ENCODE measurements around the gene STYXL2. TPM values are rescaled to one million over a fixed set of nuclear protein-coding genes. Genes with fewer than 3 reads are reported as not detected.

The STYXL2 gene
- total and polyA plus RNA-seq, 2 donors (not counting 3 experiments of a cell fraction or from before 2014, with no cell fraction given), result not detected

- POLR2A ChIA-PET, result no interaction called here
- no peaks in the 10 kb centered on the region for H3K9me1 ChIP-seq (replicated peaks; ENCODE audit: control insufficient read depth, extremely low read depth, insufficient read depth, low read length)
- DNase-seq (ENCODE audit: low read depth, low spot score), result no peak
- no peaks in the 10 kb centered on the region for H3K27me3 ChIP-seq (ENCODE audit: control insufficient read depth in 2 of 2, insufficient read depth in 2 of 2, low read length in 2 of 2)
- no peaks in the 10 kb centered on the region for H3K36me3 ChIP-seq (ENCODE audit: control insufficient read depth in 2 of 2, extremely low read depth in 1 of 2, insufficient read depth in 2 of 2, low read length in 2 of 2)
- H3K79me2 ChIP-seq (ENCODE audit: control insufficient read depth, insufficient read depth, low read length), result no peaks in the 10 kb centered on the region
- H3K9me3 ChIP-seq (replicated peaks; ENCODE audit: control insufficient read depth, insufficient read depth, low read length), result no peaks in the 10 kb centered on the region
- no peaks in the 10 kb centered on the region for H4K20me1 ChIP-seq (replicated peaks; ENCODE audit: control insufficient read depth, extremely low read depth, insufficient read depth, low read length)
- CTCF ChIA-PET, result interaction anchor here (1.7 kb wide), 1 partner anchor 454 kb away, joined by 4 read pairs; no protein-coding TSS in a partner anchor
- intact Hi-C loops (cut with micrococcal nuclease) (no loop called here), dilution Hi-C loops (cut with MboI; ENCODE audit: extremely low pct_ligation_motif_present, low sequenced_read_pairs) (no loop called here)
- no peak overlapping the region for H3K4me3 ChIP-seq (replicated peaks in 1 of 3; ENCODE audit: insufficient read depth in 1 of 3, low read depth in 1 of 3, low read length in 3 of 3)
- H3K4me1 ChIP-seq (ENCODE audit: control insufficient read depth, extremely low read depth, insufficient read depth, low read length), result no peaks in the 10 kb centered on the region
- no peak overlapping the region for H3K4me2 ChIP-seq (ENCODE audit: insufficient read depth, low read length)
- no peak for TF ChIP-seq FOS (IDR thresholded peaks at IDR 0.05; ENCODE audit: borderline replicate concordance, insufficient read depth, low read length)
- TF ChIP-seq MAX (IDR thresholded peaks at IDR 0.05; ENCODE audit: insufficient read depth, insufficient read length), result no peak
- no peak for TF ChIP-seq POLR2AphosphoS5 (IDR thresholded peaks at IDR 0.05; ENCODE audit: insufficient read depth, low read depth, low read length)
- no peak for TF ChIP-seq POLR2A (IDR thresholded peaks at IDR 0.05; ENCODE audit: low read depth, low read length)
- H2AFZ ChIP-seq (ENCODE audit: low read depth, low read length), result no peak overlapping the region
- no peak overlapping the region for H3K9ac ChIP-seq (replicated peaks; ENCODE audit: extremely low read depth, insufficient read depth, low read length)
- BruUV-seq (replicated peaks), result no TSS peak
- FAIRE-seq, result no peak
- no peak overlapping the region for H3K27ac ChIP-seq (ENCODE audit: insufficient read depth, low read depth, low read length)
Observed at GRCh38 chr1:167086033-167086432, 7.8 kb upstream of the STYXL2 start.

DNA sequence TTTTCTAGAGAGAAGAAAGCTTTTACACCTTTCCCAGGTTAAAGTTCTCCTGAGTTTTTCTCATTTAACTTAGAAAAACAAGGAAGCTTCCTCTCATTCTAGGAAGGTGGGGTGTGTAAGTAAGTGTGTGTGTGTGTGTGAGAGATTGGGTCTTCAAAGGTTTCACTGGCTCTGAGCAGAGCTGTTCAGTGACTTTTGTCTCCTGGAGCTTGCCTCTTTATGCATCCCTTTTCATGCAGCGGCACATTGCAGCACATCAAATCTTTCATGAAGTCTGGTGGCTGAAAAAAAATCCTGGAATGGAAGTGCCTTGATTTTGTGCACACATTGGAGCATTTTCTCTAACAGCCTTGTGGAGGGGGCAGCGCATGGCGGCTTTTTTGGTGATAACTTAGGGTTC, 7.1 kb upstream of the STYXL2 start:
- no peak overlapping the region for H3K4me2 ChIP-seq (ENCODE audit: insufficient read depth, low read length)
- no peaks in the 10 kb centered on the region for H3K9me3 ChIP-seq (replicated peaks; ENCODE audit: control insufficient read depth, insufficient read depth, low read length)
- no peak overlapping the region for H3K9ac ChIP-seq (replicated peaks; ENCODE audit: extremely low read depth, insufficient read depth, low read length)
- TF ChIP-seq POLR2A (IDR thresholded peaks at IDR 0.05; ENCODE audit: low read depth, low read length) (no peak), MAX (IDR thresholded peaks at IDR 0.05; ENCODE audit: insufficient read depth, insufficient read length) (no peak), GATA2 (IDR thresholded peaks at IDR 0.05; ENCODE audit: insufficient read depth, insufficient read length, low read depth, low read length) (no peak), MYC (IDR thresholded peaks at IDR 0.05; ENCODE audit: low read depth, low read length) (no peak), POLR2AphosphoS5 (IDR thresholded peaks at IDR 0.05; ENCODE audit: insufficient read depth, low read depth, low read length) (no peak), EZH2 (IDR thresholded peaks at IDR 0.05; ENCODE audit: borderline replicate concordance, low read depth, low read length, severe bottlenecking) (no peak), FOS (IDR thresholded peaks at IDR 0.05; ENCODE audit: borderline replicate concordance, insufficient read depth, low read length) (no peak)
- TF ChIP-seq, protein P1, sequence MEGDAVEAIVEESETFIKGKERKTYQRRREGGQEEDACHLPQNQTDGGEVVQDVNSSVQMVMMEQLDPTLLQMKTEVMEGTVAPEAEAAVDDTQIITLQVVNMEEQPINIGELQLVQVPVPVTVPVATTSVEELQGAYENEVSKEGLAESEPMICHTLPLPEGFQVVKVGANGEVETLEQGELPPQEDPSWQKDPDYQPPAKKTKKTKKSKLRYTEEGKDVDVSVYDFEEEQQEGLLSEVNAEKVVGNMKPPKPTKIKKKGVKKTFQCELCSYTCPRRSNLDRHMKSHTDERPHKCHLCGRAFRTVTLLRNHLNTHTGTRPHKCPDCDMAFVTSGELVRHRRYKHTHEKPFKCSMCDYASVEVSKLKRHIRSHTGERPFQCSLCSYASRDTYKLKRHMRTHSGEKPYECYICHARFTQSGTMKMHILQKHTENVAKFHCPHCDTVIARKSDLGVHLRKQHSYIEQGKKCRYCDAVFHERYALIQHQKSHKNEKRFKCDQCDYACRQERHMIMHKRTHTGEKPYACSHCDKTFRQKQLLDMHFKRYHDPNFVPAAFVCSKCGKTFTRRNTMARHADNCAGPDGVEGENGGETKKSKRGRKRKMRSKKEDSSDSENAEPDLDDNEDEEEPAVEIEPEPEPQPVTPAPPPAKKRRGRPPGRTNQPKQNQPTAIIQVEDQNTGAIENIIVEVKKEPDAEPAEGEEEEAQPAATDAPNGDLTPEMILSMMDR (IDR thresholded peaks at IDR 0.05; ENCODE audit: extremely low read depth in 1 of 2, insufficient read depth in 1 of 2, low read depth in 1 of 2, low read length in 2 of 2), result no peak
- H3K4me1 ChIP-seq (ENCODE audit: control insufficient read depth, extremely low read depth, insufficient read depth, low read length), result no peaks in the 10 kb centered on the region
- ChIA-PET CTCF (no interaction called here), POLR2A (no interaction called here)
- no TSS peak for BruUV-seq (replicated peaks)
- intact Hi-C loops (cut with micrococcal nuclease) (no loop called here), dilution Hi-C loops (cut with MboI; ENCODE audit: extremely low pct_ligation_motif_present, low sequenced_read_pairs) (no loop called here)
- no peaks in the 10 kb centered on the region for H4K20me1 ChIP-seq (replicated peaks; ENCODE audit: control insufficient read depth, extremely low read depth, insufficient read depth, low read length)
- H2AFZ ChIP-seq (ENCODE audit: low read depth, low read length), result no peak overlapping the region
- FAIRE-seq (no peak), DNase-seq (ENCODE audit: low read depth, low spot score) (no peak)
- H3K4me3 ChIP-seq (replicated peaks in 1 of 3; ENCODE audit: insufficient read depth in 1 of 3, low read depth in 1 of 3, low read length in 3 of 3), result no peak overlapping the region
- H3K27me3 ChIP-seq (ENCODE audit: control insufficient read depth in 2 of 2, insufficient read depth in 2 of 2, low read length in 2 of 2), result no peaks in the 10 kb centered on the region
- no peak overlapping the region for H3K27ac ChIP-seq (ENCODE audit: insufficient read depth, low read depth, low read length)
- no peaks in the 10 kb centered on the region for H3K79me2 ChIP-seq (ENCODE audit: control insufficient read depth, insufficient read depth, low read length)
- H3K9me1 ChIP-seq (replicated peaks; ENCODE audit: control insufficient read depth, extremely low read depth, insufficient read depth, low read length), result no peaks in the 10 kb centered on the region
- no peaks in the 10 kb centered on the region for H3K36me3 ChIP-seq (ENCODE audit: control insufficient read depth in 2 of 2, extremely low read depth in 1 of 2, insufficient read depth in 2 of 2, low read length in 2 of 2)

All from endothelial cell of umbilical vein (primary cell).